ENCODE data around the gene IKZF3.
"Not testable (repeated sequence)": the region's sequence is repeated elsewhere in the genome, so short reads cannot be mapped to it uniquely, and the experiment has no call there.

IKZF3 gene

DNA sequence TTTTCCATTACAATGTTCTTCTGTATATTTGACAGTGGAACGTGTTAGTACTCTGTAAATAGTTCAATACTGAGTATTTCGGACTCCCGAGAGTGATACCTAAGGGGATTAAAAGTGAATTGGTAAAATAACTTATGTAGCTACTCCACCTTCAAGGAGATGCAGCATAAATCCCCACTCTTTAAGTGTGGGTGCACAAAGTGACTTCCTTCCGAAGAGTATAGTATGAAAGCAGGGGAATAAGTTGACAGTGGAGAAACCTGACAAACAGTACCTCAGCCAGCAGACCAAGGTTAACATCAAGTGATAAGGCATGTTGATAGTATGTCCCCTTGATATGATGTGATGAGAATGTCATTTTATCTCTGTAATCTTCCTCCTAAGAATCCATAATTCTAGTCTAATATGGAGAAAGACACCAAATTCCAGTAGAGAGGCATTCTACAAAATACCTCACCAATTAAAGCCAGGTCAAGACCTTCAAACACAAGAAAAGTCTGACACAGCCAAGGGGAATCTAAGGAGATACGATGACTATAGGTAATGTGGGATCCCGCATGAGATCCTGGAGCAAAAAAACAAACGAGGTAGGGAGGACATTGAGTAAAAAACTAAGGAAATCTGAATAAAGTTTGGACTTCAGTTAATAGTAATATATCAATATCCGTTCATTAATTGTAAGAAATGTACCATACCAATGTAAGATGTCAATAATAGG is 2.1 kb upstream of the IKZF3 start:
- Histone ChIP-seq H3K9me2 (replicated peaks; ENCODE audit: low read depth, low read length) (no peaks in the 10 kb centered on the region), H3K4me1 (ENCODE audit: insufficient read depth, low read length, poor library complexity, severe bottlenecking) (no peaks in the 10 kb centered on the region), H3K4me3 (ENCODE audit: low read length, poor library complexity, severe bottlenecking) (no peak overlapping the region), H3K79me2 (ENCODE audit: insufficient read depth, low read length) (no peaks in the 10 kb centered on the region), H3K27me3 (ENCODE audit: insufficient read depth, low read length, poor library complexity, severe bottlenecking) (peaks cover 42% of the 10 kb centered on the region), H3K9ac (ENCODE audit: low read depth, low read length, poor library complexity, severe bottlenecking) (no peak overlapping the region), H2AFZ (ENCODE audit: low read length) (no peak overlapping the region), H4K20me1 (ENCODE audit: insufficient read depth, low read length, poor library complexity, severe bottlenecking) (no peaks in the 10 kb centered on the region), H3K36me3 (ENCODE audit: insufficient read depth, low read length) (no peaks in the 10 kb centered on the region), H3K9me3 (ENCODE audit: insufficient read depth, low read depth, low read length) (no peaks in the 10 kb centered on the region), H3F3A (ENCODE audit: low read depth) (no peaks in the 10 kb centered on the region), H3K4me2 (ENCODE audit: low read depth, low read length, poor library complexity, severe bottlenecking) (no peak overlapping the region)
- TF ChIP-seq EZH2phosphoT487 (IDR thresholded peaks at IDR 0.05; ENCODE audit: borderline replicate concordance) = no peak
- TF ChIP-seq, protein P1, sequence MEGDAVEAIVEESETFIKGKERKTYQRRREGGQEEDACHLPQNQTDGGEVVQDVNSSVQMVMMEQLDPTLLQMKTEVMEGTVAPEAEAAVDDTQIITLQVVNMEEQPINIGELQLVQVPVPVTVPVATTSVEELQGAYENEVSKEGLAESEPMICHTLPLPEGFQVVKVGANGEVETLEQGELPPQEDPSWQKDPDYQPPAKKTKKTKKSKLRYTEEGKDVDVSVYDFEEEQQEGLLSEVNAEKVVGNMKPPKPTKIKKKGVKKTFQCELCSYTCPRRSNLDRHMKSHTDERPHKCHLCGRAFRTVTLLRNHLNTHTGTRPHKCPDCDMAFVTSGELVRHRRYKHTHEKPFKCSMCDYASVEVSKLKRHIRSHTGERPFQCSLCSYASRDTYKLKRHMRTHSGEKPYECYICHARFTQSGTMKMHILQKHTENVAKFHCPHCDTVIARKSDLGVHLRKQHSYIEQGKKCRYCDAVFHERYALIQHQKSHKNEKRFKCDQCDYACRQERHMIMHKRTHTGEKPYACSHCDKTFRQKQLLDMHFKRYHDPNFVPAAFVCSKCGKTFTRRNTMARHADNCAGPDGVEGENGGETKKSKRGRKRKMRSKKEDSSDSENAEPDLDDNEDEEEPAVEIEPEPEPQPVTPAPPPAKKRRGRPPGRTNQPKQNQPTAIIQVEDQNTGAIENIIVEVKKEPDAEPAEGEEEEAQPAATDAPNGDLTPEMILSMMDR (conservative IDR thresholded peaks at IDR 0.05; ENCODE audit: low read length) = no peak

GRCh38 chr17:39863244-39863917 is 731 bp downstream of the IKZF3 start:
- H3K9ac ChIP-seq (ENCODE audit: low read depth, low read length, poor library complexity, severe bottlenecking) = no peak overlapping the region
- no peaks in the 10 kb centered on the region for H3K4me1 ChIP-seq (ENCODE audit: insufficient read depth, low read length, poor library complexity, severe bottlenecking)
- no peaks in the 10 kb centered on the region for H3K9me3 ChIP-seq (ENCODE audit: insufficient read depth, low read depth, low read length)
- H2AFZ ChIP-seq (ENCODE audit: low read length) = peak overlapping the region; percentile 37
- peaks cover 49% of the 10 kb centered on the region for H3K27me3 ChIP-seq (ENCODE audit: insufficient read depth, low read length, poor library complexity, severe bottlenecking)
- H3K79me2 ChIP-seq (ENCODE audit: insufficient read depth, low read length) = no peaks in the 10 kb centered on the region
- TF ChIP-seq, protein P1 (conservative IDR thresholded peaks at IDR 0.05; ENCODE audit: low read length) = no peak
- no peak for TF ChIP-seq EZH2phosphoT487 (IDR thresholded peaks at IDR 0.05; ENCODE audit: borderline replicate concordance)
- no peaks in the 10 kb centered on the region for H3F3A ChIP-seq (ENCODE audit: low read depth)
- H4K20me1 ChIP-seq (ENCODE audit: insufficient read depth, low read length, poor library complexity, severe bottlenecking) = no peaks in the 10 kb centered on the region
- no peaks in the 10 kb centered on the region for H3K36me3 ChIP-seq (ENCODE audit: insufficient read depth, low read length)
- no peaks in the 10 kb centered on the region for H3K9me2 ChIP-seq (replicated peaks; ENCODE audit: low read depth, low read length)
- peak overlapping the region; percentile 56 for H3K4me2 ChIP-seq (ENCODE audit: low read depth, low read length, poor library complexity, severe bottlenecking)
- peak overlapping the region; percentile 56 for H3K4me3 ChIP-seq (ENCODE audit: low read length, poor library complexity, severe bottlenecking)

DNA sequence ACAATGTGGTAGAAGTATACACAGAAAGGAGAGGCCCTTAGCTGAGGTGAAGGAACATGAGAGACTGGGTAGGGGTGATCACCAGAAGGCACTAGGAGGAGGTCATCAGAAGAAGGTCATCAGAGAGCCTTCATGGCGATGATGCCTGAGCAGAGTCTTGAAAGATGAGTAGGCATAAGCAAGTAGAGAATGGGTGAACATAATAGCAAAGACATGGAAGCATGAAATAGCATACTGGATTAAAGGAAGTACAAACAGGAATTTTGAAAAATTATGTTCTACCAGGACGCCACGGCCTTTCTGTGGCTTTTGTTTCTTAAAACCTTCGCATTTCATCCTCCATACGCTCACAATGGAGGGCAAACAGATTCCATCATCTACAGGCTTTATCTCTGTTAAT is 2.9 kb downstream of the IKZF3 start:
- H3K4me1 ChIP-seq (ENCODE audit: insufficient read depth, low read length, poor library complexity, severe bottlenecking) = no peaks in the 10 kb centered on the region
- H4K20me1 ChIP-seq (ENCODE audit: insufficient read depth, low read length, poor library complexity, severe bottlenecking) = no peaks in the 10 kb centered on the region
- H2AFZ ChIP-seq (ENCODE audit: low read length) = no peak overlapping the region
- H3K9ac ChIP-seq (ENCODE audit: low read depth, low read length, poor library complexity, severe bottlenecking) = no peak overlapping the region
- H3K36me3 ChIP-seq (ENCODE audit: insufficient read depth, low read length) = no peaks in the 10 kb centered on the region
- H3K79me2 ChIP-seq (ENCODE audit: insufficient read depth, low read length) = no peaks in the 10 kb centered on the region
- no peaks in the 10 kb centered on the region for H3K9me3 ChIP-seq (ENCODE audit: insufficient read depth, low read depth, low read length)
- no peaks in the 10 kb centered on the region for H3F3A ChIP-seq (ENCODE audit: low read depth)
- TF ChIP-seq EZH2phosphoT487 (IDR thresholded peaks at IDR 0.05; ENCODE audit: borderline replicate concordance) = no peak
- TF ChIP-seq, protein P1 (conservative IDR thresholded peaks at IDR 0.05; ENCODE audit: low read length) = no peak
- H3K9me2 ChIP-seq (replicated peaks; ENCODE audit: low read depth, low read length) = no peaks in the 10 kb centered on the region
- H3K4me3 ChIP-seq (ENCODE audit: low read length, poor library complexity, severe bottlenecking) = no peak overlapping the region
- H3K4me2 ChIP-seq (ENCODE audit: low read depth, low read length, poor library complexity, severe bottlenecking) = no peak overlapping the region
- peaks cover 49% of the 10 kb centered on the region for H3K27me3 ChIP-seq (ENCODE audit: insufficient read depth, low read length, poor library complexity, severe bottlenecking)

- H3F3A ChIP-seq (ENCODE audit: low read depth); H3K9ac ChIP-seq (ENCODE audit: low read depth, low read length, poor library complexity, severe bottlenecking); H4K20me1 ChIP-seq (ENCODE audit: insufficient read depth, low read length, poor library complexity, severe bottlenecking); H3K4me3 ChIP-seq (ENCODE audit: low read length, poor library complexity, severe bottlenecking); H3K4me1 ChIP-seq (ENCODE audit: insufficient read depth, low read length, poor library complexity, severe bottlenecking); H3K27me3 ChIP-seq (ENCODE audit: insufficient read depth, low read length, poor library complexity, severe bottlenecking); H3K79me2 ChIP-seq (ENCODE audit: insufficient read depth, low read length); H2AFZ ChIP-seq (ENCODE audit: low read length); H3K9me3 ChIP-seq (ENCODE audit: insufficient read depth, low read depth, low read length); H3K9me2 ChIP-seq (replicated peaks; ENCODE audit: low read depth, low read length); H3K4me2 ChIP-seq (ENCODE audit: low read depth, low read length, poor library complexity, severe bottlenecking); H3K36me3 ChIP-seq (ENCODE audit: insufficient read depth, low read length): not testable (repeated sequence)
These were observed 8.0 kb downstream of the IKZF3 start for GRCh38 chr17:39855911-39856649.

Measured in Loucy (cell line).